ENCODE measurements around the gene EFNA1. TPM values are rescaled to one million over a fixed set of nuclear protein-coding genes. Genes with fewer than 3 reads are reported as not detected.
A peak's percentile ranks its signal among the peaks of the same experiment; 100 is the strongest.

Gene EFNA1
- polyA plus RNA-seq, 1 of the 3 experiments (the other 2 are of a cell fraction) = 14.4 TPM

DNA sequence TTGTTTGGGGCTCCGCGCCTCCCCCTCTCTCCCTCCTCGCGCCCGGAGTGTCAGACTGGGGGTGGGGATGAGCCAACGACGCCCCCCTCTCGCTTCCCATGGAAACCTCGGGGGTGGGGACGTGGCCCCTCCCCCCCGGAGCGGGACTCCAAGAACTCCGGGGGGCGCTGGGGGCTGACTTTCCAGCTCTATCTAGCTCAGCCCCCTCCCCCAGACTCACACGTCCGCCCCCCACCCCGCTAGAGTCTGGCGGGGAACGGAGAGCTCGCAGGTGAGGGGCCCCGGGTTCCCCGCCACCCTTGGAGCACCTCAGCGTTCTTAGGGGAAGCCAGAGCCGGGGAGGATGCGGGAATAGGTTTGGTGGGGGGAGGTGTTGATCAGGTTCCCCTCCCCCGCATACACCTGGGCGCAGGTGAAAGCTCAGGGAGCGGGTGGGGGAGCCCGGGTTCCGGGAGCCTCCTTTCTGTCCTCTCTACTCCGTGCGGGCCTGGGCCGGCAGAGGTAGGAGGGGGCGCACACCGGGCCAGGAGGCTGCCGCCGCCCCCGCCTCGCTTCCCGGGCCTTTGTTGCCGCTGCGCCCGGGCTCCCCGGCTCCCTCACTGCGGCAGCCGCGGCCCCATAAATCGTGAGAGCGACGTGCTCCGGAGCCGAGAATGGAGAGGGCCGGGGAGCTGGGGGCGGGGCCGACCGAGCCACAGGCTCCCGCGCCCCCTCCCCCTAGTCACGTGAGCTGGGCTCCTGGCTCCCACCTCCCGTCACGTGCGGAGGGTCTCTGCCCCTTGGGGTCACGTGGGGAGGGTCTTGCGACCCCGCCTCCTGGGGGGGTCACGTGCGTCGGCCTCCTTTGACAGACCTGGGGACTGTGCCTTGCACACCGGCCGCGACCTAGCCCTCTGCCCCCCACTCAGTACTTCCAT is 47.1 kb upstream of the EFNA1 start:
- H3K9me2 ChIP-seq = no peaks in the 10 kb centered on the region
- 2% methylated on average over 10 of the region's 71 CpGs for WGBS (ENCODE audit: low lambda C conversion rate)
- H3K4me3 ChIP-seq (ENCODE audit: low read depth in 2 of 2, low read length in 1 of 2) = peak overlapping the region; percentile 55 to 62; a peak in 3 of 4 replicates
- H2AFZ ChIP-seq (ENCODE audit: low read depth) = no peak overlapping the region
- TF ChIP-seq NRF1 (IDR thresholded peaks at IDR 0.05; ENCODE audit: low read depth, low read length) (no peak), EZH2phosphoT487 (IDR thresholded peaks at IDR 0.05; ENCODE audit: borderline replicate concordance, low read depth) (0 out of 2 replicates have a peak, but pooled peaks have one; percentile 55), SMC3 (IDR thresholded peaks at IDR 0.05; ENCODE audit: low read depth, low read length) (no peak), SIN3A (IDR thresholded peaks at IDR 0.05; ENCODE audit: borderline replicate concordance, low read depth, low read length) (no peak), RFX5 (IDR thresholded peaks at IDR 0.05; ENCODE audit: low read length) (no peak), CHD2 (IDR thresholded peaks at IDR 0.05; ENCODE audit: low read length, partially characterized antibody) (no peak), ELF1 (IDR thresholded peaks at IDR 0.05) (no peak), MXI1 (IDR thresholded peaks at IDR 0.05; ENCODE audit: low read depth, low read length) (peak; percentile 87), RCOR1 (IDR thresholded peaks at IDR 0.05; ENCODE audit: low read length) (peak; percentile 83)
- TF ChIP-seq, protein P1, sequence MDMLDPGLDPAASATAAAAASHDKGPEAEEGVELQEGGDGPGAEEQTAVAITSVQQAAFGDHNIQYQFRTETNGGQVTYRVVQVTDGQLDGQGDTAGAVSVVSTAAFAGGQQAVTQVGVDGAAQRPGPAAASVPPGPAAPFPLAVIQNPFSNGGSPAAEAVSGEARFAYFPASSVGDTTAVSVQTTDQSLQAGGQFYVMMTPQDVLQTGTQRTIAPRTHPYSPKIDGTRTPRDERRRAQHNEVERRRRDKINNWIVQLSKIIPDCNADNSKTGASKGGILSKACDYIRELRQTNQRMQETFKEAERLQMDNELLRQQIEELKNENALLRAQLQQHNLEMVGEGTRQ (IDR thresholded peaks at IDR 0.05; ENCODE audit: borderline replicate concordance, low read depth, low read length) = peak; percentile 97
- TF ChIP-seq, protein P2, sequence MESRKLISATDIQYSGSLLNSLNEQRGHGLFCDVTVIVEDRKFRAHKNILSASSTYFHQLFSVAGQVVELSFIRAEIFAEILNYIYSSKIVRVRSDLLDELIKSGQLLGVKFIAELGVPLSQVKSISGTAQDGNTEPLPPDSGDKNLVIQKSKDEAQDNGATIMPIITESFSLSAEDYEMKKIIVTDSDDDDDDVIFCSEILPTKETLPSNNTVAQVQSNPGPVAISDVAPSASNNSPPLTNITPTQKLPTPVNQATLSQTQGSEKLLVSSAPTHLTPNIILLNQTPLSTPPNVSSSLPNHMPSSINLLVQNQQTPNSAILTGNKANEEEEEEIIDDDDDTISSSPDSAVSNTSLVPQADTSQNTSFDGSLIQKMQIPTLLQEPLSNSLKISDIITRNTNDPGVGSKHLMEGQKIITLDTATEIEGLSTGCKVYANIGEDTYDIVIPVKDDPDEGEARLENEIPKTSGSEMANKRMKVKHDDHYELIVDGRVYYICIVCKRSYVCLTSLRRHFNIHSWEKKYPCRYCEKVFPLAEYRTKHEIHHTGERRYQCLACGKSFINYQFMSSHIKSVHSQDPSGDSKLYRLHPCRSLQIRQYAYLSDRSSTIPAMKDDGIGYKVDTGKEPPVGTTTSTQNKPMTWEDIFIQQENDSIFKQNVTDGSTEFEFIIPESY (IDR thresholded peaks at IDR 0.05; ENCODE audit: borderline replicate concordance, low read depth) = no peak
- TF ChIP-seq, protein P3, sequence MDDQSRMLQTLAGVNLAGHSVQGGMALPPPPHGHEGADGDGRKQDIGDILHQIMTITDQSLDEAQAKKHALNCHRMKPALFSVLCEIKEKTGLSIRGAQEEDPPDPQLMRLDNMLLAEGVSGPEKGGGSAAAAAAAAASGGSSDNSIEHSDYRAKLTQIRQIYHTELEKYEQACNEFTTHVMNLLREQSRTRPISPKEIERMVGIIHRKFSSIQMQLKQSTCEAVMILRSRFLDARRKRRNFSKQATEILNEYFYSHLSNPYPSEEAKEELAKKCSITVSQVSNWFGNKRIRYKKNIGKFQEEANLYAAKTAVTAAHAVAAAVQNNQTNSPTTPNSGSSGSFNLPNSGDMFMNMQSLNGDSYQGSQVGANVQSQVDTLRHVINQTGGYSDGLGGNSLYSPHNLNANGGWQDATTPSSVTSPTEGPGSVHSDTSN (IDR thresholded peaks at IDR 0.05) = 0 out of 2 replicates have a peak, but pooled peaks have one; percentile 9
- TF ChIP-seq, protein P4, sequence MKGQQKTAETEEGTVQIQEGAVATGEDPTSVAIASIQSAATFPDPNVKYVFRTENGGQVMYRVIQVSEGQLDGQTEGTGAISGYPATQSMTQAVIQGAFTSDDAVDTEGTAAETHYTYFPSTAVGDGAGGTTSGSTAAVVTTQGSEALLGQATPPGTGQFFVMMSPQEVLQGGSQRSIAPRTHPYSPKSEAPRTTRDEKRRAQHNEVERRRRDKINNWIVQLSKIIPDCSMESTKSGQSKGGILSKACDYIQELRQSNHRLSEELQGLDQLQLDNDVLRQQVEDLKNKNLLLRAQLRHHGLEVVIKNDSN (IDR thresholded peaks at IDR 0.05; ENCODE audit: borderline replicate concordance, low read depth) = peak; percentile 92
- no peaks in the 10 kb centered on the region for H3K9me3 ChIP-seq
- H3K9ac ChIP-seq = no peak overlapping the region
- peak overlapping the region in 1 of 2 experiments; percentile 71; a peak in 2 of 4 replicates for H3K27ac ChIP-seq (ENCODE audit: low read depth in 2 of 2, low read length in 1 of 2)
- peak; percentile 97 for DNase-seq
- H3K27me3 ChIP-seq (ENCODE audit: insufficient read depth) = peaks cover 23% of the 10 kb centered on the region
- ChIA-PET CTCF (interaction anchor here (0.8 to 29.9 kb wide), 10 partner anchors 11 to 113 kb away, joined by 3 to 573 read pairs (median 8); partner anchors contain the start of genes ADAM15, DCST1, DCST2 and EFNA4), POLR2A (interaction anchor here (0.8 to 1.9 kb wide), 5 partner anchors 10 to 101 kb away, joined by 3 to 5 read pairs (median 3); partner anchors contain the start of gene ADAM15)
- peaks cover 21 to 25% of the 10 kb centered on the region in 2 experiments; a peak in 3 of 4 replicates for H3K4me1 ChIP-seq (ENCODE audit: control insufficient read depth in 1 of 2, insufficient read depth in 2 of 2, low read depth in 1 of 2, low read length in 1 of 2)
- no peaks in the 10 kb centered on the region for H3K36me3 ChIP-seq (replicated peaks in 1 of 2; ENCODE audit: control insufficient read depth in 1 of 2, insufficient read depth in 2 of 2, low read length in 1 of 2)
- H3K4me2 ChIP-seq = peak overlapping the region; percentile 87
- H4K20me1 ChIP-seq (ENCODE audit: insufficient read depth) = no peaks in the 10 kb centered on the region
- peaks cover 10% of the 10 kb centered on the region for H3F3A ChIP-seq (replicated peaks; ENCODE audit: insufficient read depth)
- no peaks in the 10 kb centered on the region for H3K79me2 ChIP-seq (ENCODE audit: insufficient read depth)

Data from SK-N-SH (cell line).